GM19395 (cell line): Measurements from ENCODE around the gene ADAM12.
A peak's percentile ranks its signal among the peaks of the same experiment; 100 is the strongest.
"Not testable (repeated sequence)": the region's sequence is repeated elsewhere in the genome, so short reads cannot be mapped to it uniquely, and the experiment has no call there.

Experiments
- ATAC-seq: cut with Tn5 transposase; IDR thresholded peaks from one replicate; pipeline ENCODE4 v1.9.1; 2021; ENCODE audit warnings: mild to moderate bottlenecking, moderate library complexity; ENCODE audit not compliant: unreplicated experiment

The ADAM12 gene

DNA sequence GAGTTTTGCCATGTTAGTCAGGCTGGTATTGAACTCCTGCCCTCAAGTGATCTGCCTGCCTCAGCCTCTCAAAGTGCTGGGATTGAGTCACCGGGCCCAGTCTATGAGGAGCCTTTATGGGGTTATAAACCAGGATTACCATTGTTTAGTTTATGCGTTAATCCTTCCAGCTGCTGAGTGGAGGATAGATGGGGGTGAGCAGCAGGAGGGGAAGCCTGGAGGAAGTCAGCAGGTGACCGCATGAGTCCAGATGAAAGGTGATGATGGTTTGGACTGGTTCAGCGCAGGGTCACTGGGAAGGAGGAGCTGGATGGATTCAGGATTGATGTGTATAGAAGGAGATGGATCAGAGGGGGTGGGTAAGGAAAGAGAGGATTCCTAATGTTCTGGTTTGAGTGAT, 197.1 kb downstream of the ADAM12 start:
- no peak for ATAC-seq

DNA sequence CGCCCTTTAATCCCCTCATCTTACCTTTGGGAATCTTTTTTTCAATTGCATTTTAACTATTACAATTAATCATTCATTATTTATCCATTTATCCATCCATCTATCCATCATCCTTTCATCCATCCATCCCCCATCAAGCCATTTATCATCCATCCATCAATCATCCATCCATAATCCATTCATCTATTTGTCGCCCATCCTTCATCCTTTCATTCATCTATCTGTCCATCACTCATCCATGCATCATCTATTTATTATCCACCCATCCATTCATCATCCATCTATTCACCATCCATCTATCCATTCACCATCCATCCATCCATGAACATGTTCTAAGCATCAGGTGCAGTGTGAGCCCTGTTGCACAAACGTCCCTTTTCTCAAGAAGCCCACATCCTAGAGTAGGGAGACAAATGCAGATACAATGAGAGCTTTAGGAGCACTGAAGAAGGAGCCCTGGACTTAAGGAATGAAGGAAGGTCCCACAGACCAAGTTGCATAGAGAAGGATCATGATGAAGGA, 199.5 kb downstream of the ADAM12 start:
- ATAC-seq = no peak

DNA sequence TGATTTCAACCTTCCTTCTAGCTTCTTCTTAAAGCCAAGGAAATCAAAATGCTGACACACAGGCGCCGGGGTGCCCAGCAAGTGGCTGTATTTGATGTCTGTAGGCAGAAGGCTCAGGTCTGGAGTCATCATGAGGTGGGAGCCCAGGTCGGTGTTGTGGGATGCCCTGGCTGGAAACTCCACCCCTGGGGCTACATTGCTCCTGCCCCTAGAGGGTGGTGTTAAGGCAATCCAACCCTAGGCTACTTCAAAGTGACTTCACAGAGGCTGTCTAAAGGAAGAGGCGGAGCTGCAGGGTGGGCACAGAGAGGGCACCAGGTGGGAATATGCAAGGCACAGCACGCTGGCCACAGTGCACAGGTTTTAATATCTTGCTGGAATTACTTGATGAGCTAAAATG, 200.9 kb downstream of the ADAM12 start:
- no peak for ATAC-seq

DNA sequence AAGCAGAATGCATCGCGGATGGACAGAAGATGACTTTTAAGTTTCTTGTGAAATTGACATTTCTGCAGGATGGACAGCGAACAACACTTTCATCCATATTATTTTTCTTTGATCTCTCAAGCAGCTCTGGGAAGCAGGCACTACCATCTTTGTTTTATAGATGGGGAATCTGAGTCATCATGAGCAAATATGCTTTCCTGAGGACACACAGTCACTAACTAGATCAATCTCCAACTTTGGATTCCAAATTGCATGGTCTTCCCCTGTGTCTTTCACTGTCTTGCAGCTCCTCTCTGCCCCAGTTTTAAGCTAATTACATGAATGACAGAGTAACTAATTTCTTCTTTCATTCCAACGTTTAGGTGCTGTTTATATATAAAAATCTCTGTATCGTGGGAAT, 201.5 kb downstream of the ADAM12 start:
- ATAC-seq = no peak

GRCh38 chr10:126185676-126186447, 202.4 kb downstream of the ADAM12 start:
- ATAC-seq = no peak

DNA sequence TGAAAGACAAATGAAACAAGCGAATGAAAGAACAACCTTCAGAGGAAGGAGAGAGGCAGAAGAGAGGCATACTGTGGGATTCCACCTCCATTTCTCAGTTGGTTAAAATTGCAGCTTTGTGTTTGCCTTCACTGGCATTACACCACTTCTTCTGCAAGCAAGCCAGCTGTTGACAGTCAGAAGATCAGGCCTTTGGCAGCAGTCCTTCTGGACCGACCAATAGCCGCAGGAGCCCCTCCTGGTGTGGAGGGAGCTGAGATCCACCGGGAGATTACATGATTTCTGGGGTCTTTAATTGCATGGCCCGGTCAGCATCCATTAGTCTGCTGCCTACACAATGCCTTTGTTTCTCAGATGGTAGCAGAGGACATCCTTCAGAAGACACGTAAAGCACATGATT, 206.7 kb downstream of the ADAM12 start:
- no peak for ATAC-seq

DNA sequence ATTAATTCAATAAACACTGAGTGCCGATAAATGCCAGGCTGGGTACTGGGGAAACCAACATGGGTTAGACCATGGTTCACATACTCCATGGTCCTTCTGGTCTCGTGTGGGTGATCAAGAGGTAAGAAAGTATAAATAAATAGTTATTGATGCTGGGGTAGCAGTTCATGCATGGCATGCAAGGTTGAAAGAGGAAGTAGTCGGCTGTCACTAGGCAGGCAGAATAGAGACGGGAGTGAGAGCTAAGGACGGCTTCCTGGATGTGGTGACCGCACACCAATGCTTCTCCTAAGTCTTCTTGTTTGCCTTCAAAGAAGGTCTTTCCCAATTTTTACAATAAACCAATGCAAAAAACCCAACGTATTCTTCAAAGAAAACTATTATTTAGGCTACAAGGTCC, 208.6 kb downstream of the ADAM12 start:
- ATAC-seq = peak; percentile 72

DNA sequence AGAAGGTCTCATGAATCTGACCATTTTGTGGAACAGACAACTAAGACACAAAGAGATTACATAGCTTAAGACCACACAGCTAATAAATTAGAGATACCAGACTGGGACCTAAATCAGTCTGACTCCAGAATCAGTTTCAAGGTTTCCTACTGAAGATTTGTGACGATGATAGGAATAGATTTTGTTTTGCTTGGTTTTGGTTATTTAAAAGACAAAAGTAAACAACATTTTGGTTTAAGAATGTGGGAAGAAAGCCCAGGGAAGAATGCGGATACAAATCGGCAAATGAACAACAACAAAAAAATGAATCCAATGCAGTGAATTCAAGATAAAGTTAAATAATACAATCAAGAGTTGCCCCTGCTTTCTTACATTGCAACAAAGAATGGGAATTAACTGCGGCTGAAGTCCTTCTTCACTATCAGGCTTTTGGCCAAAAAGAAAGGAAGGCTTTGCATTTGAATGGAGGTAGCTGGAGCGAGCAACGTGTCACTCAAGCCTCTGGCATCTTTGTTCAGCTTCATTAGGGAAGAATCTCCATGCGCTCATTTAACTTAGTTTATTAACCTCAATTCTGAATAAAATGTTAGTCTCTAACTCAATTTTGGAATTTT, 210.8 kb downstream of the ADAM12 start:
- ATAC-seq = no peak

- no peak for ATAC-seq
These were observed 212.5 kb downstream of the ADAM12 start for GRCh38 chr10:126175641-126176262.

DNA sequence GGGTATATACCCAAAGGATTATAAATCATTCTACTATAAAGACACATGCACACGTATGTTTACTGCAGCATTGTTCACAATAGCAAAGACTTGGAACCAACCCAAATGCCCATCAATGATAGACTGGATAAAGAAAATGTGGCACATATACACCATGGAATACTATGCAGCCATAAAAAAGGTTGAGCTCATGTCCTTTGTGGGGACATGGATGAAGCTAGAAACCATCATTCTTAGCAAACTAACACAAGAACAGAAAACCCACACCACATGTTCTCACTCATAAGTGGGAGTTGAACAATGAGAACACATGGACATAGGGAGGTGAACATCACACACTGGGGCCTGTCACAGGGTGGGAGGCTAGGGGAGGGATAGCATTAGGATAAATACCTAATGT, 215.5 kb downstream of the ADAM12 start:
- not testable (repeated sequence) for ATAC-seq

DNA sequence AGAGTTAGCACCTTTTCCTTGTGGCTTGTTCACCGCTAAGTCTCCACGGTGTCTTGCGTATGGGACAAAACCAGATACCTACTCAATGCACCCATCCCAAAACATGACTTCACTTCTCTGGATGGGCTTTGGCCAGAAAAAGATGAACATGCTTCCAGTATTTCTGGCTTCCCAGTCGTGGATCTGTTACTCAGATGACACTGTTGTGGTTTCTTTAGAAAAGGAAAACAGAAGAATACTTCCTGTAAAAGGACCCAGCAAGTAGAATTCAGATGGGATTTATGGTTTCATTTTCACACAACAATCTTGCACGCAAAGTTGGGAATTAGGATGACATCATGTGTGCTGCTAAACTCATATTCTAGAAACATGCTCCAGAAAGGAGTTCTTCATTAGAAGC, 216.7 kb downstream of the ADAM12 start:
- ATAC-seq = no peak

DNA sequence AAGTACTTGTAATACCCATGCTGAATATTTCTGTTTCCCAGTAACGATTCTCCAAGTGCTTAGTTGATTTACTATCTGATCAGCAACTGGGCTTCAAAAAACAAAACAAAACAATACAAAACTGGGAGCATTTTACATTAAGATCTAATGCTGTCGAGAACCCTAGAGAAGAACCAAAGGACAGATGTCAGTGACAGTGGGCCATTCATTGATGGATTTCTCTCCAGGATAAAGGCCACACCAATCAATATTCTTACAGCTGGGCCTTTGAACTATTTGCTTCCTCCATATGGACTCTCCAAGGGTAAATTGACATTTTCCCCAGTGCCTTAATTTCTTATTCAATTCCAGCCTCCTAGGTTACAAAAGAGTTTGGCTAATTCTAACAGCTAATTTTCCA, 217.5 kb downstream of the ADAM12 start:
- ATAC-seq = no peak

GRCh38 chr10:126170371-126170770, 217.9 kb downstream of the ADAM12 start:
- ATAC-seq = no peak

- ATAC-seq = no peak
These were observed 218.4 kb downstream of the ADAM12 start for GRCh38 chr10:126169899-126170298.

DNA sequence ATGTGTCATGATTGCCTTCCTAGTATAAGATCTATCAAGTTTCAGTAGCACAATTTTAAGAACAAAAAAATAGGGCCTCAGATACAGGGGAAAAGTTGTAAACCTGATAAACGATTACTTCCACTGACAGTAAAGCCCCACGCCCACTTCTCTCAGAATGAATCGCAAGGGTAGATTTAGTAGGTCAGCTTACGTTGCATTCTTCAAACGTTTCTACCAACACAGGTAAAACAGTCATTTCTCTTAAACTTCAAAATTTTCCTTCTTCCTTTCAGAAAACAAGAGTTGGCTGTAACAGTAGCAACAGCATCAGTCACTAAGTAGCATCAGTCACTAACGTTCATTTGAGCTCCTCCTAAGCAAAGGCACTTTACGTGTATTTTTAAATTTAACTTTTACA, 221.5 kb downstream of the ADAM12 start:
- ATAC-seq = no peak

DNA sequence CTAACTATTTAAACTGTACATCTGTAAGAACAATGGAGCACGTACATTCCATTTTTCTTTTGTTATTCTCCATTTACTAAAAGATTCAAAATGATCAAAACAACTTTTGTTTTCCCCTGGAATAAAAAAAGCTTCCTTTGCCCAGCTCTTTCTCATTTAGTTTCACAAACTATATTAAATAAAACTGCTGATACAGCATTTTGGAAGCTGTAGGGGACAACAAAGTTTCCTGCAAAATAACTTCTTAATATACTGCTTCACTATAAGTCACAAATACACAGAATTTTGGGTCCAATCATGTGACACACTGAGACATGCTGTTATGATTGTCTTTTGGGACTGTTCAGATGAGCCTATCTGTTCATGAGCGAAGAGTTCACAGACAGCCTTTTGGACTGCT, 222.4 kb downstream of the ADAM12 start:
- ATAC-seq = no peak

DNA sequence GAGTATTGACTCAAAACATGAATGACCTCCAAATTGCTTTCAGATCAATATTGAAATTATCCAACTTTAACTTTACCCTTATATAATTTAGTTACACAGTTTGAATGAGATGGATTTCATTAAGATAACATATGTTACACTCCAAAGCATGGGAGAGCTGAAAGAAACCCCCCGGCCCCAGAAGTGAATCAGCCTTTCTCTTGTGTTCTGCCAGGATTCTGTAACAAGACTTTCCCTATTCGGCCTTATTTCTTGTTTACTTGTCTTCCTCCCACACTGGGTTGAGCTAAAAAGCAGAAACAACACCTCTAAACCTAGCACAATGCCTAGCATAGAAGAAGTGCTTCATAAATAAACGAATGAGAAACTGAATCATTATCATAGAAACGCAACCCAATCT, 224.8 kb downstream of the ADAM12 start:
- no peak for ATAC-seq

DNA sequence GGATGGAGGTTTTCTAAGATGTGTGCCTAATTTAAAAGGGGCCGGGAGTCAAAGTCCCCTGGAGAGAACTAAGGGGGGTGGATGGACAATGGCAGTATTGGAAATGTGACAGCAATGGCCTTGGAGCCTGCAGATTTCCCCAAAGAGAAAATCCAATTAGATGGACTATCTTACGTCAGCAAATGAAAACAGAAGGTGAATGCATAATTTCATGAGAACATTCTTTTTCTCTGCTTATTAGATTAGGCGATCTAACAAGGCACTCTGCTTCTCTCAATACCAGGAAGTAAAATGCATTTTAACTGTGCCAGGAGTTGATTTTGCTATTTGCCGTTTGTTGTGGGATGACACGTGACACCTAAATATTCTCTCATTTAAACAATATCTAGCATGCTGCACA, 226.6 kb downstream of the ADAM12 start:
- no peak for ATAC-seq

DNA sequence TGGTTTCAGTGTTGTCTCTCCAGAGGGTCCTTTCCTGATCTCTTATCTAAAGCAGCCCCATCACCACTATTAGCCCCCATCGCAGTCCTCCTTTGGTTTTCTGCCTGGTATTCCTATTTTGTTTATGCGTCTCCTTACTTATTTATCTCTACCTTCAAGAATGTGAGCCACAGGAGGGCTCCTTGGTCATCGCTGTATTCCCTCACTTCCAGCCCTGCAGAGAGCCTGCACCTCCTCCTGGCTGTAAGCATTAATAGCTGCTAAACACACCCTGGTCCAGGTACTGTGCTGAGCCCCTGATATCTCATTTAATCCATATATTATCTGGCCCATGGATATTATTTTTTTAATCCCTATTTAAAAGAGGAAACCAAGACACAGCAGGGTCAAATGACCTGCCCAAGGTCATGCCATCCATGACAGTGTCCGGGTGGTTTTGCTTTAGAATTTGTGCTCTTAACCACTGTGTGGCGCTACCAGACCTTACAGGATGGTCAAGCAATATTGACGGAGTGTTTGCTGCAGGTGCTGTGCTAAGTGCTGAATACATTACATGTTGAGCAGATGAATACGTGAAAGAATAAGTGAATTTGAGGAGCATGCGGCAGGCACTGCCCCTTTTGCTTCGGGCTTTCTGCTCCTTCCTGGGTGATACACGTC, 227.2 kb downstream of the ADAM12 start:
- no peak for ATAC-seq

DNA sequence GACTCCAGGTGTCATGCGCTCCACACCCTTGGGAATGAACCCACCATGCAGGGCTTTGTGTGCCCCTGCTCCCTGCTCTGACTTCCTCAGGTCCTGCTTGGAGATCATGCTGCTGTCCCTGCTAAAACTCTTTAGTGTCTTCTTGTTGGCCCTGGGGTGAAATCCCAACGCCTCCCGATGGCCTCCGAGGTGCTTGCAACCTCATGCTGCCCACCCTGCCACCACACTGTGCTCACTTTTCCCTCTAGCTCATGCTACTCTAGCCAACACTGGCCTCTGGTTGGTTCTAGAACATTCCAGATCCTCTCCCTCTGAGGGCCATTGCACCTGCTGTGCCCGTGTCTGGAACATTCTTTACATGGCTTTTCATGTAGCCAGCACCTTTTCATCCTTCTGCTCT, 227.7 kb downstream of the ADAM12 start:
- ATAC-seq = no peak

- ATAC-seq = no peak
These were observed 230.0 kb downstream of the ADAM12 start for GRCh38 chr10:126158133-126158892.
